Liver (tissue), 9 donors: ENCODE data around the gene PDGFD. TPM values are rescaled to one million over a fixed set of nuclear protein-coding genes. Genes with fewer than 3 reads are reported as not detected.

Source experiments
- DNase-seq: peaks from one replicate; pipeline ENCODE4 v3.0.0-alpha.2; 2017; ENCODE audit warnings: low spot score
- H3K27ac ChIP-seq, 2 donors: one replicate each; pipeline ENCODE4 v1.7.0; 2013; ENCODE audit warnings: inconsistent platforms in 2 of 2, low read length in 2 of 2, control low read depth in 1 of 2, low read depth in 1 of 2, mild to moderate bottlenecking in 1 of 2
- H3K27me3 ChIP-seq, 4 donors: one replicate each; pipeline versions ENCODE4 v1.6.1 to v1.7.0; 2013; ENCODE audit warnings: low read length in 3 of 4, inconsistent platforms in 1 of 4, mild to moderate bottlenecking in 1 of 4, moderate library complexity in 1 of 4; ENCODE audit not compliant: control insufficient read depth in 4 of 4, insufficient read depth in 4 of 4
- H3K36me3 ChIP-seq, 4 donors: one replicate each; pipeline versions ENCODE4 v1.6.1 to v1.7.0; 2013; ENCODE audit warnings: low read length in 3 of 4, mild to moderate bottlenecking in 3 of 4, low read depth in 1 of 4, moderate library complexity in 1 of 4; ENCODE audit not compliant: control insufficient read depth in 4 of 4, insufficient read depth in 3 of 4
- H3K4me1 ChIP-seq, 4 donors: one replicate each; pipeline versions ENCODE4 v1.6.1 to v1.7.0; 2013; ENCODE audit warnings: low read length in 3 of 4, mild to moderate bottlenecking in 3 of 4, moderate library complexity in 1 of 4; ENCODE audit not compliant: control insufficient read depth in 4 of 4, insufficient read depth in 4 of 4
- H3K4me3 ChIP-seq, 3 donors: one replicate each; pipeline versions ENCODE4 v1.6.1 to v1.7.0; 2013; ENCODE audit warnings: low read length in 3 of 3, control low read depth in 1 of 3, low read depth in 1 of 3, mild to moderate bottlenecking in 1 of 3
- H3K9ac ChIP-seq, 2 donors: one replicate each; pipeline ENCODE4 v1.7.0; 2013; ENCODE audit warnings: low read length in 2 of 2, mild to moderate bottlenecking in 2 of 2, moderate library complexity in 2 of 2, control low read depth in 1 of 2, low read depth in 1 of 2
- H3K9me3 ChIP-seq, 4 donors: one replicate each; pipeline versions ENCODE4 v1.6.1 to v1.7.0; 2013; ENCODE audit warnings: low read length in 3 of 4; ENCODE audit not compliant: control insufficient read depth in 4 of 4
- EGR1 ChIP-seq, 2 donors: IDR thresholded peaks; 2 replicates each; pipeline ENCODE4 v1.6.1; 2016 to 2018; ENCODE audit warnings: antibody characterized with exemption in 2 of 2, low read depth in 2 of 2
- FOXA1 ChIP-seq: IDR thresholded peaks from 2 replicates; pipeline ENCODE4 v1.6.1; 2016; ENCODE audit warnings: antibody characterized with exemption
- FOXA2 ChIP-seq: IDR thresholded peaks from 2 replicates; pipeline ENCODE4 v1.6.1; 2016; ENCODE audit warnings: antibody characterized with exemption
- HNF4A ChIP-seq, 2 donors: conservative IDR thresholded peaks; 2 replicates each; pipeline ENCODE4 v1.6.1; 2016; ENCODE audit warnings: antibody characterized with exemption in 2 of 2, mild to moderate bottlenecking in 2 of 2
- HNF4G ChIP-seq: IDR thresholded peaks from 2 replicates; pipeline ENCODE4 v1.6.1; 2016; ENCODE audit warnings: antibody characterized with exemption
- JUND ChIP-seq, 2 donors: IDR thresholded peaks; 2 replicates each; pipeline ENCODE4 v1.6.1; 2016; ENCODE audit warnings: antibody characterized with exemption in 2 of 2
- MAX ChIP-seq: IDR thresholded peaks from 2 replicates; pipeline ENCODE4 v1.6.1; 2016; ENCODE audit warnings: antibody characterized with exemption
- NR2F2 ChIP-seq: IDR thresholded peaks from 2 replicates; pipeline ENCODE4 v1.6.1; 2016; ENCODE audit warnings: antibody characterized with exemption
- RAD21 ChIP-seq, 2 donors: IDR thresholded peaks; 2 replicates each; pipeline ENCODE4 v1.6.1; 2016; ENCODE audit warnings: antibody characterized with exemption in 2 of 2, mild to moderate bottlenecking in 2 of 2
- RXRA ChIP-seq, 2 donors: IDR thresholded peaks; 2 replicates each; pipeline ENCODE4 v1.6.1; 2017 to 2018; ENCODE audit warnings: antibody characterized with exemption in 2 of 2, mild to moderate bottlenecking in 1 of 2
- SP1 ChIP-seq: IDR thresholded peaks from 2 replicates; pipeline ENCODE4 v1.6.1; 2018; ENCODE audit warnings: antibody characterized with exemption, mild to moderate bottlenecking
- TAF1 ChIP-seq: conservative IDR thresholded peaks from 2 replicates; pipeline ENCODE4 v1.6.1; 2016; ENCODE audit warnings: antibody characterized with exemption, mild to moderate bottlenecking
- YY1 ChIP-seq: IDR thresholded peaks from 2 replicates; pipeline ENCODE4 v1.6.1; 2016; ENCODE audit warnings: antibody characterized with exemption, mild to moderate bottlenecking
- WGBS: extraction: QIAGEN DNeasy Blood & Tissue Kit; methylation state at CpG from one replicate; pipeline ENCODE4 v1.1.7; 2013; 5-methylcytosine and 5-hydroxymethylcytosine counted together
- polyA plus RNA-seq, 2 donors: library from polyadenylated mRNA; stranded (reverse) in 1 of 2; unstranded in 1 of 2; fragments of 200-250 nt in 1 of 2; fragments of >200 nt in 1 of 2; fragmentation: Nextera tagmentation in 1 of 2; extraction: Ambion mirVana in 1 of 2; gene quantifications; one replicate each; pipeline versions ENCODE4 v1.2.1 to v1.2.3, GENCODE V29; 2013 to 2015
- total RNA-seq, 2 donors: library from RNA; depleted of rRNA; stranded (reverse); fragments of >200 nt; gene quantifications; one replicate each; pipeline ENCODE4 v1.2.3, GENCODE V29; 2014
- TF ChIP-seq, protein P1 (sequence below): fragments of 150-350 bp; IDR thresholded peaks from 2 replicates; pipeline ENCODE4 v1.5.1; 2017; ENCODE audit warnings: improper control_type of control experiment, low read depth, low read length; ENCODE audit not compliant: missing input control
- TF ChIP-seq, protein P2 (sequence below): IDR thresholded peaks from 2 replicates; pipeline ENCODE4 v1.6.1; 2016; ENCODE audit warnings: antibody characterized with exemption
- donor health status: healthy.
- donor health status: healthy.
- donor health status: healthy.
- donor health status: healthy.
- donor health status: healthy.

The PDGFD gene
- total and polyA plus RNA-seq, 4 donors = 1.0 to 3.3 (median 2.1) TPM

DNA sequence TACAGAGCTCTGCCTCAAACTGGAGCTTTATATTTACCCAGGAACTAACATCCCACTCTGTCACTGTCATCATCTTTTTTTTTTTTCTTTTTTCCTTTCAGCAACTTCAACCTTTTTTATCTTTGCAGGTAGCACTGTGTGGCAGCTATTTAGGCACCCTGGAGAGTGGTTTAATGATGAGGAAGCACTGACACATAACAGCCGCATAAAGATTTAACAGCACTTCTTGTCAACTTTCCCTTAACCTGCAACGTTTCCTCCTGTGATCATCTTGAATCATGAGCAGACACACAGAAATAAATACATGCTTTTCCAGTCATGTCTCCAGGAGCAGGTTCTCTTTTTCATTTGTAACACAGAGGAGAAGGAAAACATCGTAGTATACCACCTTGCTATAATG is 34.8 kb downstream of the PDGFD start:
- no peak overlapping the region for H3K4me3 ChIP-seq
- DNase-seq = no peak
- H3K27ac ChIP-seq = no peak overlapping the region
- H3K4me1 ChIP-seq = no peaks in the 10 kb centered on the region
- TF ChIP-seq FOXA1 = no peak
- no peak for TF ChIP-seq SP1
- TF ChIP-seq, protein P1, sequence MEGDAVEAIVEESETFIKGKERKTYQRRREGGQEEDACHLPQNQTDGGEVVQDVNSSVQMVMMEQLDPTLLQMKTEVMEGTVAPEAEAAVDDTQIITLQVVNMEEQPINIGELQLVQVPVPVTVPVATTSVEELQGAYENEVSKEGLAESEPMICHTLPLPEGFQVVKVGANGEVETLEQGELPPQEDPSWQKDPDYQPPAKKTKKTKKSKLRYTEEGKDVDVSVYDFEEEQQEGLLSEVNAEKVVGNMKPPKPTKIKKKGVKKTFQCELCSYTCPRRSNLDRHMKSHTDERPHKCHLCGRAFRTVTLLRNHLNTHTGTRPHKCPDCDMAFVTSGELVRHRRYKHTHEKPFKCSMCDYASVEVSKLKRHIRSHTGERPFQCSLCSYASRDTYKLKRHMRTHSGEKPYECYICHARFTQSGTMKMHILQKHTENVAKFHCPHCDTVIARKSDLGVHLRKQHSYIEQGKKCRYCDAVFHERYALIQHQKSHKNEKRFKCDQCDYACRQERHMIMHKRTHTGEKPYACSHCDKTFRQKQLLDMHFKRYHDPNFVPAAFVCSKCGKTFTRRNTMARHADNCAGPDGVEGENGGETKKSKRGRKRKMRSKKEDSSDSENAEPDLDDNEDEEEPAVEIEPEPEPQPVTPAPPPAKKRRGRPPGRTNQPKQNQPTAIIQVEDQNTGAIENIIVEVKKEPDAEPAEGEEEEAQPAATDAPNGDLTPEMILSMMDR = no peak
- TF ChIP-seq HNF4A (conservative IDR thresholded peaks at IDR 0.05) = no peak
- no peak for TF ChIP-seq FOXA2
- no peak for TF ChIP-seq TAF1
- H3K9me3 ChIP-seq = no peaks in the 10 kb centered on the region
- 56% methylated on average over 3 of the region's 3 CpGs for WGBS
- H3K27me3 ChIP-seq = peaks cover 0 to 5% (median 0%) of the 10 kb centered on the region in 4 donors
- H3K9ac ChIP-seq = no peak overlapping the region
- no peaks in the 10 kb centered on the region for H3K36me3 ChIP-seq

- no peak overlapping the region for H3K27ac ChIP-seq
- DNase-seq = no peak
- no peak overlapping the region for H3K4me3 ChIP-seq
- no peak for TF ChIP-seq HNF4A (conservative IDR thresholded peaks at IDR 0.05)
- no peak for TF ChIP-seq RAD21 (IDR thresholded peaks at IDR 0.05)
- TF ChIP-seq RXRA (IDR thresholded peaks at IDR 0.05) = no peak
- TF ChIP-seq EGR1 (IDR thresholded peaks at IDR 0.05; ENCODE audit: low read depth in 2 of 2) = no peak
- no peaks in the 10 kb centered on the region for H3K9me3 ChIP-seq
- WGBS = 80% methylated on average over 2 of the region's 2 CpGs
- peaks cover 0 to 5% (median 0%) of the 10 kb centered on the region in 4 donors for H3K27me3 ChIP-seq
- H3K36me3 ChIP-seq = no peaks in the 10 kb centered on the region
- no peak overlapping the region for H3K9ac ChIP-seq
- no peaks in the 10 kb centered on the region for H3K4me1 ChIP-seq
These were observed 36.1 kb downstream of the PDGFD start for GRCh38 chr11:104127828-104128227.

DNA sequence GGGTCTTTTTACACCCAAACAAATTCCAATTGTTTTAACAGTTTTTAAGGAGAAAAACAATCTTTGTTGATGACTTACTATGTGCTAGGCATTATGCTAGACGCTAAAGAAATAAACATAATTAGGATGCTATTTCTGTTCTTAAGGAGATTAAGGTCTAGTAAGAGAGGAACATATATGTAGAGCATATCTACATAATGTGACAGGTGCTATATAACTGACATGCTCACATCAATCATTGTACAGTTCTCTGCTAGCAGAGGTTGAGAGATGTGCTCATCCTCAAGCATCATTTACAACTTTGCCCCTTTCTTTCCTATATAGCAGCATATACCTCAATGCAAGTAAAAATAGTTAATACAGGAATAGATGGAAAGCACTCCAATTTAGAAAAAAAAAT is 37.5 kb downstream of the PDGFD start:
- Histone ChIP-seq H3K27ac (no peak overlapping the region), H3K4me3 (no peak overlapping the region), H3K36me3 (no peaks in the 10 kb centered on the region), H3K4me1 (no peaks in the 10 kb centered on the region), H3K27me3 (peaks cover 0 to 5% (median 0%) of the 10 kb centered on the region in 4 donors), H3K9me3 (no peaks in the 10 kb centered on the region), H3K9ac (no peak overlapping the region)
- TF ChIP-seq RAD21 (IDR thresholded peaks at IDR 0.05) (no peak), NR2F2 (no peak), JUND (IDR thresholded peaks at IDR 0.05) (no peak), HNF4A (conservative IDR thresholded peaks at IDR 0.05) (no peak), FOXA2 (no peak), SP1 (no peak), HNF4G (no peak)
- no peak for DNase-seq
- 58% methylated on average over 1 of the region's 1 CpG for WGBS

DNA sequence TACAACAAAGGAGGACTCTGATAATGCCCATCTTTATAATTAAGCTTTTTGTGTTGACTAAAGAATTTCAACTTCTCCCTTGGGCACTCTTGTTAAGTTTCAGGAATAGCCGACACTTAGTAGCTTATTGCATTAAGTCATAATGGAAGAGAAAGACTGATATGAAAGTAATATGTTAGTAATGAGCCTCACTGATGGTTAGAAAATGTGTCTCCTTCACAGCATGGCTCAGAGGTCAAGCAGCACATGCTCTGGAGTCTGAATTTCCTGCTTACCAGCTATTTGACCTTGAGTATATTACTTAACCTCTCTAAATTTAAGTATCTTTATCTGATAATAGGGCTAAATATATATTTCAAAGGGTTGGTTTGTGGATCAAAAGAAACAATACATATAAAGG is 39.0 kb downstream of the PDGFD start:
- TF ChIP-seq FOXA2 = no peak
- TF ChIP-seq HNF4A (conservative IDR thresholded peaks at IDR 0.05) = no peak
- no peak for TF ChIP-seq MAX
- TF ChIP-seq RAD21 (IDR thresholded peaks at IDR 0.05) = no peak
- no peak for TF ChIP-seq EGR1 (IDR thresholded peaks at IDR 0.05; ENCODE audit: low read depth in 2 of 2)
- TF ChIP-seq, protein P2, sequence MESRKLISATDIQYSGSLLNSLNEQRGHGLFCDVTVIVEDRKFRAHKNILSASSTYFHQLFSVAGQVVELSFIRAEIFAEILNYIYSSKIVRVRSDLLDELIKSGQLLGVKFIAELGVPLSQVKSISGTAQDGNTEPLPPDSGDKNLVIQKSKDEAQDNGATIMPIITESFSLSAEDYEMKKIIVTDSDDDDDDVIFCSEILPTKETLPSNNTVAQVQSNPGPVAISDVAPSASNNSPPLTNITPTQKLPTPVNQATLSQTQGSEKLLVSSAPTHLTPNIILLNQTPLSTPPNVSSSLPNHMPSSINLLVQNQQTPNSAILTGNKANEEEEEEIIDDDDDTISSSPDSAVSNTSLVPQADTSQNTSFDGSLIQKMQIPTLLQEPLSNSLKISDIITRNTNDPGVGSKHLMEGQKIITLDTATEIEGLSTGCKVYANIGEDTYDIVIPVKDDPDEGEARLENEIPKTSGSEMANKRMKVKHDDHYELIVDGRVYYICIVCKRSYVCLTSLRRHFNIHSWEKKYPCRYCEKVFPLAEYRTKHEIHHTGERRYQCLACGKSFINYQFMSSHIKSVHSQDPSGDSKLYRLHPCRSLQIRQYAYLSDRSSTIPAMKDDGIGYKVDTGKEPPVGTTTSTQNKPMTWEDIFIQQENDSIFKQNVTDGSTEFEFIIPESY = no peak
- no peak for TF ChIP-seq HNF4G
- TF ChIP-seq SP1 = no peak
- no peak for TF ChIP-seq JUND (IDR thresholded peaks at IDR 0.05)
- TF ChIP-seq YY1 = no peak
- no peak for DNase-seq
- Histone ChIP-seq H3K36me3 (no peaks in the 10 kb centered on the region), H3K27ac (no peak overlapping the region), H3K4me3 (no peak overlapping the region), H3K9me3 (no peaks in the 10 kb centered on the region), H3K27me3 (peaks cover 0 to 5% (median 0%) of the 10 kb centered on the region in 4 donors), H3K9ac (no peak overlapping the region), H3K4me1 (no peaks in the 10 kb centered on the region)
- 80% methylated on average over 1 of the region's 1 CpG for WGBS
